K562 (cell line): ENCODE results near the gene KAZN.

Experiments used
- CEBPB ChIP-seq: fragments of 450-650 bp; IDR thresholded peaks from 2 replicates; pipeline ENCODE4 v1.6.1; 2016; ENCODE audit warnings: missing genetic modification characterization, missing compliant biosample characterization
- CTCF ChIP-seq, 3 experiments: IDR thresholded peaks in 2 of 3; conservative IDR thresholded peaks in 1 of 3; 2 replicates each; pipeline ENCODE4 v1.5.1; 2011 to 2012; ENCODE audit warnings: low read length in 3 of 3, mild to moderate bottlenecking in 3 of 3, control low read depth in 2 of 3, improper control_type of control experiment in 1 of 3, inconsistent platforms in 1 of 3, low read depth in 1 of 3, mixed read lengths in 1 of 3, moderate library complexity in 1 of 3; ENCODE audit not compliant: insufficient read depth in 2 of 3
- EHMT2 ChIP-seq: fragments of 450-650 bp; IDR thresholded peaks from 2 replicates; pipeline ENCODE4 v1.6.1; 2018; ENCODE audit warnings: antibody characterized with exemption
- EZH2 ChIP-seq: IDR thresholded peaks from 2 replicates; pipeline ENCODE4 v1.6.1; 2012; ENCODE audit warnings: low read depth, mild to moderate bottlenecking, inconsistent platforms, low read length, borderline replicate concordance
- HINFP ChIP-seq: fragments of 450-650 bp; conservative IDR thresholded peaks from 2 replicates; pipeline ENCODE4 v1.6.1; 2016; ENCODE audit warnings: missing genetic modification characterization, low read depth, mild to moderate bottlenecking, control low read depth, missing compliant biosample characterization
- NR1H2 ChIP-seq: sonication (generic); formaldehyde crosslinking; IDR thresholded peaks from 2 replicates; pipeline ENCODE4 v1.4.0; 2020; ENCODE audit warnings: mild to moderate bottlenecking, missing genetic modification reagents
- RAD21 ChIP-seq, 2 experiments: fragments of 250-450 bp in 1 of 2; fragments of 450-650 bp in 1 of 2; sonication (Bioruptor Pico) in 1 of 2; formaldehyde crosslinking in 1 of 2; IDR thresholded peaks in 1 of 2; conservative IDR thresholded peaks in 1 of 2; 2 replicates each; pipeline versions ENCODE4 v1.4.0 to v1.8.0; 2020 to 2022; ENCODE audit warnings: mild to moderate bottlenecking in 2 of 2, moderate library complexity in 1 of 2
- SETDB1 ChIP-seq: IDR thresholded peaks from one replicate; pipeline ENCODE4 v1.6.1; 2012; ENCODE audit warnings: low read length, control low read depth, inconsistent platforms
- USF1 ChIP-seq: sonication (generic); formaldehyde crosslinking; IDR thresholded peaks from 2 replicates; pipeline ENCODE4 v1.9.0; 2022; ENCODE audit warnings: mild to moderate bottlenecking, missing genetic modification reagents
- ZHX1 ChIP-seq: fragments of 150-350 bp; conservative IDR thresholded peaks from 2 replicates; pipeline ENCODE4 v1.6.1; 2014; ENCODE audit warnings: low read length

GRCh38 chr1:14971221-14971620 is 372.7 kb downstream of the KAZN start:
- no peak for TF ChIP-seq EZH2
- TF ChIP-seq ZHX1, result no peak
- TF ChIP-seq CEBPB (tag), result no peak
- TF ChIP-seq USF1, result no peak
- no peak for TF ChIP-seq RAD21 (CRISPR knock-in tag; conservative IDR thresholded peaks at IDR 0.05 in 1 of 2, IDR thresholded peaks at IDR 0.05 in 1 of 2)
- no peak for TF ChIP-seq CTCF (IDR thresholded peaks at IDR 0.05 in 2 of 3, conservative IDR thresholded peaks at IDR 0.05 in 1 of 3; ENCODE audit: insufficient read depth in 2 of 3, low read depth in 1 of 3, low read length in 3 of 3)
- TF ChIP-seq EHMT2, result no peak
- no peak for TF ChIP-seq SETDB1
- TF ChIP-seq NR1H2 (CRISPR knock-in tag), result no peak
- no peak for TF ChIP-seq HINFP (tag)
